ENCODE results near the gene CYP1B1.

CYP1B1 gene

DNA sequence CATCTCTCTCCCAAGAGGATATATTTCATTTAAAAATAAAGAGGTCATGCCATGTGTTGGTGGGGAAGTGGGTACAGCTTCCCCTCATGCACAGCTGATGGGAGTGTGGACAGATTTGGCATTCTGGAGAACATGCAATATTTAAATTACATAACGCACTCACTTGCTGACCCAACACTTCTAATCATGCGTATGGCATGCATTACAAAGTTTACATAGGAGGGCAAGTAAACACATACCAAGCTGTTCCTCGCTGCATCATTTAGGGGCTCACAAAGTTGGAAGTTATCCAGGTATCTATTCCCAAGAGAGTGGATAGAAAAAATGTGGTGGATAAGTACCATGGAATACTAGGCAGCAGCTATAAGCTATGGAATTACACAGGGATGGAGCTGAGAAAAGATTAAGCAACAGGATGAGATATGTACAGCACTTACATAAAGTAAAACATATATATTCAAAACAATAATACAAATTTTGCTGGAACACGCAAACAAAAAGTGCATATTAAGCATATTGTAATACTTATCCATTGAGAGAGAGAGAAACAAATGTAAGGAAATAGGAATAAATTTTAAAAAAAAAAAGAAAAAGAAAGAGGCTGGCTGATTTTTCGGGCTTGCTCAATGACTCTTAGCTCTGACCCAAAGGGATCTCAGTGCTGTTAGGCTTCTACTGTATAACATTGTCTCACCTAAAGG lies 11.0 kb downstream of the CYP1B1 start:
- no peak overlapping the region for H3K4me3 ChIP-seq (ENCODE audit: control insufficient read depth, low read depth, low read length)
- DNase-seq (ENCODE audit: low read depth) = peak; percentile 36
- TF ChIP-seq, protein P1, sequence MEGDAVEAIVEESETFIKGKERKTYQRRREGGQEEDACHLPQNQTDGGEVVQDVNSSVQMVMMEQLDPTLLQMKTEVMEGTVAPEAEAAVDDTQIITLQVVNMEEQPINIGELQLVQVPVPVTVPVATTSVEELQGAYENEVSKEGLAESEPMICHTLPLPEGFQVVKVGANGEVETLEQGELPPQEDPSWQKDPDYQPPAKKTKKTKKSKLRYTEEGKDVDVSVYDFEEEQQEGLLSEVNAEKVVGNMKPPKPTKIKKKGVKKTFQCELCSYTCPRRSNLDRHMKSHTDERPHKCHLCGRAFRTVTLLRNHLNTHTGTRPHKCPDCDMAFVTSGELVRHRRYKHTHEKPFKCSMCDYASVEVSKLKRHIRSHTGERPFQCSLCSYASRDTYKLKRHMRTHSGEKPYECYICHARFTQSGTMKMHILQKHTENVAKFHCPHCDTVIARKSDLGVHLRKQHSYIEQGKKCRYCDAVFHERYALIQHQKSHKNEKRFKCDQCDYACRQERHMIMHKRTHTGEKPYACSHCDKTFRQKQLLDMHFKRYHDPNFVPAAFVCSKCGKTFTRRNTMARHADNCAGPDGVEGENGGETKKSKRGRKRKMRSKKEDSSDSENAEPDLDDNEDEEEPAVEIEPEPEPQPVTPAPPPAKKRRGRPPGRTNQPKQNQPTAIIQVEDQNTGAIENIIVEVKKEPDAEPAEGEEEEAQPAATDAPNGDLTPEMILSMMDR (conservative IDR thresholded peaks at IDR 0.05; ENCODE audit: control insufficient read depth, insufficient read depth, low read depth, low read length) = no peak

DNA sequence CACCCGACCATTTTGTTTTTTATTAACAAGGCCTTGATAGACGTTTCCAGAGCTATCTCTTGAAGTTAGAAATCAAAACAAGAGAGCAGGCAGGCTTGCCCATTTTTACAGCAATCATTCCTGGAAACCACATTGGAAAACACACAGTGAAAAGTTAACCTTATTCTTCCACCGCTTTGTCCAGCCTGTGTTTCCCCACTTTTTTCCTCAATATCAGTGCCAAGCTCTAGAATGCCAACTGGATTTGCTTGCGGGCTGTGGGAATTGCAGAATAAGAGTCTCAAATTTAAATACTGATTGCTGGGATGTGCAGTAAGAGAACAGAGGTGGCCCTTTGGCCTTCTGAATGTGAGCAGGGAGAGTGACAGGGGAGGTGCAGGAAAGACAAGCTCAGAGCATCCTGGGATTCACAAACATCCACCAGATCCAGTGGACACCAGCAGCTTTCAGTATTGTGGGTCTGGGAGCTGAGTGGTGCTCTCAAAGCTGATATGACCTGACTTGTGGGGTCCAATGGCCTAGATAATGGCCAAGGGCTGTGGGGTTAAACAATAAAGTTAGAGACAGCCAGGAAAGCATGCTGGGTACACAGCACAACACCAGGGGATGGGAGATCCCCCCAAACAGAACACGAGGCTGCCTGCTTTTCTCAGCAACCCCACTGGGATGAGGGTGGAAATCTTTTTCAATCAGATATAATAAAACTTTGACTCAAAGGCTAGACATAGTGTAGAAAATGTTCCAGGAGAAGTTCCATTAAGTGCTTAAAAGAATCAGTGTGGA lies 15.5 kb downstream of the CYP1B1 start:
- DNase-seq (ENCODE audit: low read depth) = no peak
- TF ChIP-seq, protein P1 (conservative IDR thresholded peaks at IDR 0.05; ENCODE audit: control insufficient read depth, insufficient read depth, low read depth, low read length) = no peak
- no peak overlapping the region for H3K4me3 ChIP-seq (ENCODE audit: control insufficient read depth, low read depth, low read length)

- no peak overlapping the region for H3K4me3 ChIP-seq (ENCODE audit: control insufficient read depth, low read depth, low read length)
- TF ChIP-seq, protein P1 (conservative IDR thresholded peaks at IDR 0.05; ENCODE audit: control insufficient read depth, insufficient read depth, low read depth, low read length) = no peak
- DNase-seq (ENCODE audit: low read depth) = no peak
Measured at GRCh38 chr2:38057651-38058410, 18.1 kb downstream of the CYP1B1 start.

GRCh38 chr2:38056216-38056615 lies 19.7 kb downstream of the CYP1B1 start:
- H3K4me3 ChIP-seq (ENCODE audit: control insufficient read depth, low read depth, low read length) = no peak overlapping the region
- TF ChIP-seq, protein P1 (conservative IDR thresholded peaks at IDR 0.05; ENCODE audit: control insufficient read depth, insufficient read depth, low read depth, low read length) = no peak
- no peak for DNase-seq (ENCODE audit: low read depth)

DNA sequence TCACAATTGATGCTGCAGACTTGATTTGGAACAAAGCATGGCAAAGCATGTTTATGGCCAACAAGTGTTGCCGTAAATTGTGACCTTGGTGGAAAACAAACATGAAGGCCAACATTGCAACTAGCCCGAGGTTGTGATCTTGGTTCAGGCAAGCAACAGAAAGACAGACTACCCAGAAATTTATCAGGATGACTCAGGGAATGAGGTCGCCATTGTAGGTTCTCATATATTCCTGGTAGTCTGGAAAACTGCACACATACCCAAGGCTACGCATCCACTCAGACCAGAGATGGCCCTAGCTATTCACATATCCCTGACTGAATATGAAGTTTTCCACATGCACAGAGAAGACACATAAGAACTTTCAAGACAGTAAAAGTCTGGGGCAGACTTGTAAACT lies 30.1 kb downstream of the CYP1B1 start:
- TF ChIP-seq, protein P1 (conservative IDR thresholded peaks at IDR 0.05; ENCODE audit: control insufficient read depth, insufficient read depth, low read depth, low read length) = no peak
- H3K4me3 ChIP-seq (ENCODE audit: control insufficient read depth, low read depth, low read length) = no peak overlapping the region

DNA sequence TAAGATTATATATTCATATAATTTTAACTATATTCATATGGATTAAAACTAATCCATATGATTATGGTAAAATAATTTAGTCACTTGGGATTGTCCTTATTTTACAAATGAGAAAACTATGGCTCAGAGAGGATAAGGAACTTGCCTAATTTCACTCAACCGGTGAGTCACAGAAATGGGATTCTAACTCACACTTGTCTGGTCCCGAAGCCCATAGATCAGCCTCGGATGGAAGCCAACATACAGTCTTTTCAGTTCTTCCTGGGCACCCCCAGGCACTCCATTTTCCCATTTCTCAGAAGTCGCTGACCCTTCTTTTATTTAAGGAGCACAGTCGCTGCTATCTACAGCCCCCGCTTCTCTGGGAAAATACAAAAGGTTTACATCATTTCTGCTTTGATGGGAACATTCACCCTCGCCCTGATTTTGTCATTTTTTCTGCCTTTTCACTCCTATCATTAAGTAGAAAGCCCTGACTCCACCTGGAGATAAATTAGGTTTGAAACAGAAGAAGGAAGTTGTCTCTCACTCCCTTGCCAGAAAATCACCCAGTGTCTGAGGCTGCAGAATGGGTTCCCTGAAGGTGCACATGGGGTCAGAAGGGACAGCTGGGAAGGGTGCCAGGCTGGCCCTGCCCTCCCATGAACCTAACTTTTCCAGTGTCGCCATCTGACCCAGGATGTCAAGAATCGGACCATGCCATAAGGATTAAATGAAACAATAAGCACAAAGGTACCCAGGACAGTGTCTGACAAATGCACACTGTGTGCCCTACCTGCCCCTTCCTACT lies 36.6 kb downstream of the CYP1B1 start:
- TF ChIP-seq, protein P1 (conservative IDR thresholded peaks at IDR 0.05; ENCODE audit: control insufficient read depth, insufficient read depth, low read depth, low read length) = no peak
- DNase-seq (ENCODE audit: low read depth) = peak; percentile 85
- no peak overlapping the region for H3K4me3 ChIP-seq (ENCODE audit: control insufficient read depth, low read depth, low read length)

More for the DNA sequence above, 30.1 kb downstream of the CYP1B1 start:
- DNase-seq (ENCODE audit: low read depth) = no peak

Measured in fibroblast of mammary gland (primary cell).